HepG2 (cell line): Measurements from ENCODE around the gene NSFL1C.

Experiments used
- CTCF ChIP-seq: sonication (generic); formaldehyde crosslinking; IDR thresholded peaks from 2 replicates; pipeline ENCODE4 v1.5.0; 2020; ENCODE audit warnings: mild to moderate bottlenecking, missing genetic modification reagents, moderate library complexity
- NR3C1 ChIP-seq: sonication (generic); formaldehyde crosslinking; IDR thresholded peaks from 2 replicates; pipeline ENCODE4 v1.4.0; 2020; ENCODE audit warnings: missing genetic modification reagents
- RCOR2 ChIP-seq: IDR thresholded peaks from 2 replicates; pipeline ENCODE4 v1.6.1; 2016; ENCODE audit warnings: missing biosample characterization, missing genetic modification reagents
- SMC3 ChIP-seq: IDR thresholded peaks from 2 replicates; pipeline ENCODE4 v1.6.1; 2011; ENCODE audit warnings: low read length, improper control_type of control experiment
- ZC3H4 ChIP-seq: sonication (generic); formaldehyde crosslinking; IDR thresholded peaks from 2 replicates; pipeline ENCODE4 v1.4.0; 2020; ENCODE audit warnings: missing genetic modification reagents, borderline replicate concordance
- ZNF276 ChIP-seq: sonication (generic); formaldehyde crosslinking; IDR thresholded peaks from 2 replicates; pipeline ENCODE4 v1.4.0; 2020; ENCODE audit warnings: mild to moderate bottlenecking, low read depth, missing genetic modification reagents
- ZNF292 ChIP-seq: sonication (generic); formaldehyde crosslinking; IDR thresholded peaks from 2 replicates; pipeline ENCODE4 v1.8.1; 2022; ENCODE audit warnings: mild to moderate bottlenecking, low read depth, missing genetic modification reagents, borderline replicate concordance

GRCh38 chr20:1479831-1480595, 13.4 kb upstream of the NSFL1C start:
- TF ChIP-seq RCOR2 (no peak), ZC3H4 (CRISPR knock-in tag) (no peak), ZNF276 (CRISPR knock-in tag) (no peak), CTCF (CRISPR knock-in tag) (no peak), SMC3 (no peak), NR3C1 (CRISPR knock-in tag) (no peak), ZNF292 (CRISPR knock-in tag) (no peak)
